HepG2 (cell line): ENCODE measurements around the gene PBX4. TPM values are rescaled to one million over a fixed set of nuclear protein-coding genes. Genes with fewer than 3 reads are reported as not detected.

ENCODE experiments used
- ATAC-seq: fragments of 200-7000 bp; cut with Tn5 transposase; 3 replicates; pipeline ENCODE4 v1.9.1; 2020; ENCODE audit warnings: mild to moderate bottlenecking, moderate library complexity
- BruUV-seq: library from RNA; stranded (reverse); fragments of 400-500 nt; replicated peaks from 2 replicates; lab custom pipeline; 2021; lab: Mats Ljungman, UMichigan
- CTCF ChIA-PET: fragments of 300-600 bp; formaldehyde crosslinking; extraction: SDS; loops from one replicate; lab custom pipeline; 2021; ENCODE audit warnings: low total read pairs, inconsistent platforms, low intra/inter-chr PET ratio; lab: Yijun Ruan, JAX
- POLR2A ChIA-PET: fragments of 350-600 bp; sonication (Branson Sonifier 250); formaldehyde crosslinking; loops from one replicate; lab custom pipeline; 2020; ENCODE audit warnings: antibody characterized with exemption, inconsistent platforms; lab: Yijun Ruan, JAX
- DNase-seq: peaks from one replicate; pipeline ENCODE4 v3.0.0-alpha.2; 2015; ENCODE audit warnings: low spot score
- FAIRE-seq: peaks from 3 replicates; lab custom pipeline; 2011; peaks lifted over from hg19 to GRCh38; lab: Jason Lieb, UNC
- H2AFZ ChIP-seq: one replicate; pipeline ENCODE4 v1.6.1; 2011; ENCODE audit warnings: low read length, inconsistent platforms
- H3K27ac ChIP-seq: fragments of 300-600 bp; 3 replicates; pipeline ENCODE4 v1.8.0; 2011; ENCODE audit warnings: mixed run types, mild to moderate bottlenecking, mixed read lengths, low read length, inconsistent platforms; ENCODE audit not compliant: insufficient read depth; ENCODE audit errors: extremely low read length
- H3K27me3 ChIP-seq, 2 experiments: fragments of 200-600 bp in 1 of 2; 2 replicates in 1 of 2; 3 replicates in 1 of 2; pipeline versions ENCODE4 v1.6.0 to v1.8.0; 2011; ENCODE audit warnings: low read length in 2 of 2, mild to moderate bottlenecking in 2 of 2, moderate library complexity in 2 of 2, inconsistent platforms in 1 of 2; ENCODE audit not compliant: insufficient read depth in 2 of 2, control insufficient read depth in 1 of 2
- H3K36me3 ChIP-seq, 2 experiments: fragments of 200-600 bp in 1 of 2; replicated peaks in 1 of 2; 2 replicates in 1 of 2; 3 replicates in 1 of 2; pipeline versions ENCODE4 v1.5.1 to v1.8.0; 2011; ENCODE audit warnings: low read length in 2 of 2, inconsistent platforms in 1 of 2; ENCODE audit not compliant: insufficient read depth in 2 of 2, control insufficient read depth in 1 of 2
- H3K4me1 ChIP-seq: 2 replicates; pipeline ENCODE4 v1.5.1; 2012; ENCODE audit warnings: low read length, inconsistent platforms; ENCODE audit not compliant: insufficient read depth
- H3K4me2 ChIP-seq: 2 replicates; pipeline ENCODE4 v1.6.0; 2011; ENCODE audit warnings: low read depth, low read length, inconsistent platforms
- H3K4me3 ChIP-seq, 3 experiments: fragments of 200-600 bp in 1 of 3; sonication (generic), shearing (Covaris generic) in 1 of 3; replicated peaks in 1 of 3; 2 replicates each; pipeline ENCODE4 v1.5.1; 2011 to 2016; ENCODE audit warnings: low read length in 3 of 3, inconsistent platforms in 2 of 3, low read depth in 2 of 3, mild to moderate bottlenecking in 2 of 3, control low read depth in 1 of 3, mixed read lengths in 1 of 3; ENCODE audit not compliant: insufficient read depth in 1 of 3
- H3K79me2 ChIP-seq: one replicate; pipeline ENCODE4 v1.6.1; 2011; ENCODE audit warnings: low read length, inconsistent platforms; ENCODE audit not compliant: insufficient read depth
- H3K9ac ChIP-seq: 2 replicates; pipeline ENCODE4 v1.6.0; 2011; ENCODE audit warnings: mild to moderate bottlenecking, low read depth, low read length, inconsistent platforms; ENCODE audit not compliant: insufficient read depth
- H3K9me3 ChIP-seq: 2 replicates; pipeline ENCODE4 v1.5.1; 2012; ENCODE audit warnings: mild to moderate bottlenecking, low read length
- H4K20me1 ChIP-seq: 2 replicates; pipeline ENCODE4 v1.6.0; 2011; ENCODE audit warnings: inconsistent platforms, mild to moderate bottlenecking, low read length, moderate library complexity; ENCODE audit not compliant: insufficient read depth
- AGO2 ChIP-seq: fragments of 200-400 bp; formaldehyde crosslinking; optimal IDR thresholded peaks from 2 replicates; pipeline ENCODE3; 2017; ENCODE audit warnings: mild to moderate bottlenecking, low read depth, low read length, moderate library complexity
- HOXA3 ChIP-seq: sonication (generic); formaldehyde crosslinking; IDR thresholded peaks from 2 replicates; pipeline ENCODE4 v1.5.0; 2020; ENCODE audit warnings: missing genetic modification reagents
- KDM3A ChIP-seq: IDR thresholded peaks from 2 replicates; pipeline ENCODE4 v1.6.1; 2018; ENCODE audit warnings: low read depth, missing compliant biosample characterization
- SCMH1 ChIP-seq: sonication (generic); formaldehyde crosslinking; IDR thresholded peaks from 2 replicates; pipeline ENCODE4 v1.9.0; 2021; ENCODE audit warnings: missing genetic modification reagents, mild to moderate bottlenecking, borderline replicate concordance
- ZBTB38 ChIP-seq: sonication (generic); formaldehyde crosslinking; IDR thresholded peaks from 2 replicates; pipeline ENCODE4 v1.5.1; 2020; ENCODE audit warnings: mild to moderate bottlenecking, missing genetic modification reagents
- ZHX1 ChIP-seq: sonication (generic); formaldehyde crosslinking; IDR thresholded peaks from 2 replicates; pipeline ENCODE4 v1.8.1; 2022; ENCODE audit warnings: low read depth, mild to moderate bottlenecking, missing genetic modification reagents
- ZNF331 ChIP-seq: sonication (generic); formaldehyde crosslinking; IDR thresholded peaks from 2 replicates; pipeline ENCODE4 v1.4.0; 2020; ENCODE audit warnings: missing genetic modification reagents
- ZNF670 ChIP-seq: sonication (generic); formaldehyde crosslinking; IDR thresholded peaks from 2 replicates; pipeline ENCODE4 v1.8.0; 2022; ENCODE audit warnings: mild to moderate bottlenecking, missing genetic modification reagents, borderline replicate concordance
- ZNF776 ChIP-seq: sonication (generic); formaldehyde crosslinking; IDR thresholded peaks from 2 replicates; pipeline ENCODE4 v1.4.0; 2020; ENCODE audit warnings: mild to moderate bottlenecking, missing genetic modification reagents
- WGBS: methylation state at CpG from one replicate; pipeline ENCODE4 v1.1.6; 2017; ENCODE audit warnings: low lambda C conversion rate; 5-methylcytosine and 5-hydroxymethylcytosine counted together
- in situ Hi-C: cut with HindIII; loops from 2 replicates; pipeline ENCODE4 v1.10.0; 2017; ENCODE audit warnings: low pct_unique_long_range_greater_than_20kb; ENCODE audit not compliant: extremely low pct_ligation_motif_present
- intact Hi-C: fragments of 100-400 bp; cut with micrococcal nuclease; formaldehyde crosslinking; loops from one replicate; pipeline ENCODE4 v1.10.0; 2022; ENCODE audit not compliant: unreplicated experiment
- polyA plus RNA-seq, 8 experiments: library from polyadenylated mRNA; depleted of rRNA in 3 of 8; stranded (reverse) in 7 of 8; unstranded in 1 of 8; fragments of >200 nt; fragmentation: Illumina TruSeq in 4 of 8; extraction: Trizol in 4 of 8; gene quantifications; 2 replicates each; pipeline versions ENCODE4 v1.2.1 to v1.2.3, GENCODE V29; 2011 to 2016; ENCODE audit warnings: low read depth in 4 of 8, missing spikeins in 1 of 8, mixed read lengths in 1 of 8; ENCODE audit not compliant: insufficient read depth in 1 of 8
- total RNA-seq, 5 experiments: library from RNA; depleted of rRNA; stranded (reverse); fragments of >200 nt; fragmentation: Illumina TruSeq; extraction: Trizol; gene quantifications; 2 replicates each; pipeline ENCODE4 v1.2.3, GENCODE V29; 2016; ENCODE audit warnings: low read depth in 1 of 5
- TF ChIP-seq, protein P1 (sequence below): sonication (generic); formaldehyde crosslinking; IDR thresholded peaks from 2 replicates; pipeline ENCODE4 v1.5.1; 2020; ENCODE audit warnings: mild to moderate bottlenecking, missing genetic modification reagents, borderline replicate concordance
- TF ChIP-seq, protein P2 (sequence below): sonication (generic); formaldehyde crosslinking; IDR thresholded peaks from 2 replicates; pipeline ENCODE4 v1.8.0; 2022; ENCODE audit warnings: low read depth, missing genetic modification reagents

Gene PBX4
- total and polyA plus RNA-seq, 2 of the 13 experiments (the other 11 are each of a cell fraction or from before 2014, with no cell fraction given), result not detected

DNA sequence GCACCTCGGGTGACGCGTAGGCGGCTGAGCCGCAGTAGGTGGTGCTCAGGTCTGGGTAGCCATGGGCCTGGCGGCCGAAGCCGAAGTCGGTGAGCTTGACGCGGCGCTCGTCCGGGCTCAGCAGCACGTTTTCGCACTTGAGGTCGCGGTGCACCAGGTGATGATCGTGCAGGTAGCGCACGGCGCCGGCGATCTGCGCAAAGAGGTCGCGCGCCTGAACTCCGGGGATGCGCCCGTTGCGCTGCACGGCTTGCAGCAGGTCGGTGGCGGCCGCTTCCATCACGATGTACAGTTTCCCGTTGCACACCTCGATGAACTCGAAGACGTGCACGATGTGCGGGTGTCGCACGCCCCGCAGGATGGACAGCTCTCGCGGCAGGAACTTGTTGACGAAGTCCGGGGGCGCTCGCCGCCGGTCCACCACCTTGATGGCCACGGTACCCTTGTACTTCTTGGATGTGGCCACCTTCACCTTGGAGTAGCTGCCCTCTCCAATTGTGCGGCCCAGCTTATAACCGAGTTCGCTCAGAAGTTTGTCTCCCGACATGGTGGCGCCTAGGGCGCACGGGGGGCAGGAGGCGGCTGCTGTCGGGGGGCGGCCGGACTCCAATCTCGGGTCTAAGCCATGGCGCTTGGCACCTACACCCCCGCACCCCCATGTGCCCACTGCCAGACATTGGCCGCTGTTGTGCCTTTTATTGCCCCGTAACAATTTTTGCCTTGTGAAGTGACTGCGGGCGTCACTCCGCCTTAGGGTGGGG is 103.4 kb downstream of the PBX4 start, which contains the start of gene TSSK6:
Gene TSSK6 (minus strand): TSS at position 668 of the 761 bp plus-strand sequence. CDS start 121 bp downstream, at position 547.
- intact Hi-C loops, result no loop called here
- in situ Hi-C loops, result no loop called here
- CTCF ChIA-PET, result no interaction called here
- peak; percentile 30; the same call in 1 of the 2 replicates for TF ChIP-seq HOXA3 (CRISPR knock-in tag)
- TF ChIP-seq KDM3A (CRISPR knock-in tag), result no peak
- TF ChIP-seq ZNF670 (CRISPR knock-in tag), result 0 out of 2 replicates have a peak, but pooled peaks have one; percentile 44
- TF ChIP-seq SCMH1, result no peak
- no peak for TF ChIP-seq ZNF776
- TF ChIP-seq AGO2, result peak; percentile 59
- TF ChIP-seq ZHX1, result 0 out of 2 replicates have a peak, but pooled peaks have one; percentile 44
- TF ChIP-seq ZNF331 (CRISPR knock-in tag), result no peak
- TF ChIP-seq, protein P1, sequence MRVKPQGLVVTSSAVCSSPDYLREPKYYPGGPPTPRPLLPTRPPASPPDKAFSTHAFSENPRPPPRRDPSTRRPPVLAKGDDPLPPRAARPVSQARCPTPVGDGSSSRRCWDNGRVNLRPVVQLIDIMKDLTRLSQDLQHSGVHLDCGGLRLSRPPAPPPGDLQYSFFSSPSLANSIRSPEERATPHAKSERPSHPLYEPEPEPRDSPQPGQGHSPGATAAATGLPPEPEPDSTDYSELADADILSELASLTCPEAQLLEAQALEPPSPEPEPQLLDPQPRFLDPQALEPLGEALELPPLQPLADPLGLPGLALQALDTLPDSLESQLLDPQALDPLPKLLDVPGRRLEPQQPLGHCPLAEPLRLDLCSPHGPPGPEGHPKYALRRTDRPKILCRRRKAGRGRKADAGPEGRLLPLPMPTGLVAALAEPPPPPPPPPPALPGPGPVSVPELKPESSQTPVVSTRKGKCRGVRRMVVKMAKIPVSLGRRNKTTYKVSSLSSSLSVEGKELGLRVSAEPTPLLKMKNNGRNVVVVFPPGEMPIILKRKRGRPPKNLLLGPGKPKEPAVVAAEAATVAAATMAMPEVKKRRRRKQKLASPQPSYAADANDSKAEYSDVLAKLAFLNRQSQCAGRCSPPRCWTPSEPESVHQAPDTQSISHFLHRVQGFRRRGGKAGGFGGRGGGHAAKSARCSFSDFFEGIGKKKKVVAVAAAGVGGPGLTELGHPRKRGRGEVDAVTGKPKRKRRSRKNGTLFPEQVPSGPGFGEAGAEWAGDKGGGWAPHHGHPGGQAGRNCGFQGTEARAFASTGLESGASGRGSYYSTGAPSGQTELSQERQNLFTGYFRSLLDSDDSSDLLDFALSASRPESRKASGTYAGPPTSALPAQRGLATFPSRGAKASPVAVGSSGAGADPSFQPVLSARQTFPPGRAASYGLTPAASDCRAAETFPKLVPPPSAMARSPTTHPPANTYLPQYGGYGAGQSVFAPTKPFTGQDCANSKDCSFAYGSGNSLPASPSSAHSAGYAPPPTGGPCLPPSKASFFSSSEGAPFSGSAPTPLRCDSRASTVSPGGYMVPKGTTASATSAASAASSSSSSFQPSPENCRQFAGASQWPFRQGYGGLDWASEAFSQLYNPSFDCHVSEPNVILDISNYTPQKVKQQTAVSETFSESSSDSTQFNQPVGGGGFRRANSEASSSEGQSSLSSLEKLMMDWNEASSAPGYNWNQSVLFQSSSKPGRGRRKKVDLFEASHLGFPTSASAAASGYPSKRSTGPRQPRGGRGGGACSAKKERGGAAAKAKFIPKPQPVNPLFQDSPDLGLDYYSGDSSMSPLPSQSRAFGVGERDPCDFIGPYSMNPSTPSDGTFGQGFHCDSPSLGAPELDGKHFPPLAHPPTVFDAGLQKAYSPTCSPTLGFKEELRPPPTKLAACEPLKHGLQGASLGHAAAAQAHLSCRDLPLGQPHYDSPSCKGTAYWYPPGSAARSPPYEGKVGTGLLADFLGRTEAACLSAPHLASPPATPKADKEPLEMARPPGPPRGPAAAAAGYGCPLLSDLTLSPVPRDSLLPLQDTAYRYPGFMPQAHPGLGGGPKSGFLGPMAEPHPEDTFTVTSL (CRISPR knock-in tag), result 0 out of 2 replicates have a peak, but pooled peaks have one; percentile 31
- TF ChIP-seq, protein P2, sequence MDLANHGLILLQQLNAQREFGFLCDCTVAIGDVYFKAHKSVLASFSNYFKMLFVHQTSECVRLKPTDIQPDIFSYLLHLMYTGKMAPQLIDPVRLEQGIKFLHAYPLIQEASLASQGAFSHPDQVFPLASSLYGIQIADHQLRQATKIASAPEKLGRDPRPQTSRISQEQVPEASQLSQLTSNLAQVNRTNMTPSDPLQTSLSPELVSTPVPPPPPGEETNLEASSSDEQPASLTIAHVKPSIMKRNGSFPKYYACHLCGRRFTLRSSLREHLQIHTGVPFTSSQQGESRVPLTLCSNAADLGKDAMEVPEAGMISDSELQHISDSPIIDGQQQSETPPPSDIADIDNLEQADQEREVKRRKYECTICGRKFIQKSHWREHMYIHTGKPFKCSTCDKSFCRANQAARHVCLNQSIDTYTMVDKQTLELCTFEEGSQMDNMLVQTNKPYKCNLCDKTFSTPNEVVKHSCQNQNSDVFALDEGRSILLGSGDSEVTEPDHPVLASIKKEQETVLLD (CRISPR knock-in tag), result no peak
- peak; percentile 48 for TF ChIP-seq ZBTB38

More for the DNA sequence above, 103.4 kb downstream of the PBX4 start, which contains the start of gene TSSK6:
- H3K27me3 ChIP-seq, result no peaks in the 10 kb centered on the region; a peak in 1 of 5 replicates
- POLR2A ChIA-PET, result interaction anchor here (0.9 to 1.6 kb wide), 8 partner anchors 10 to 537 kb away, joined by 3 to 6 read pairs (median 4); partner anchors contain the start of gene GATAD2A
- H3K9me3 ChIP-seq, result no peaks in the 10 kb centered on the region
- H2AFZ ChIP-seq, result no peak within 1 kb of the TSS
- peak within 1 kb of the TSS; percentile 78 to 100 (median 93) for H3K4me3 ChIP-seq
- DNase-seq (no peak), FAIRE-seq (no peak), ATAC-seq (no peak)
- H4K20me1 ChIP-seq, result 0 out of 2 replicates have a peak, but pooled peaks cover 7% of the 10 kb centered on the region
- peaks cover 17% of the 10 kb centered on the region for H3K4me1 ChIP-seq
- peak within 1 kb of the TSS; percentile 92 for H3K4me2 ChIP-seq
- no TSS peak for BruUV-seq
- H3K36me3 ChIP-seq, result peaks cover 4 to 11% of the 10 kb centered on the region in 2 experiments; a peak in 3 of 5 replicates
- 97% methylated on average over 53 of the region's 74 CpGs for WGBS
- peak within 1 kb of the TSS; percentile 69 for H3K27ac ChIP-seq
- H3K9ac ChIP-seq, result peak within 1 kb of the TSS; percentile 81
- peaks cover 18% of the 10 kb centered on the region for H3K79me2 ChIP-seq
